OCI-LY7 (cell line): ENCODE results near the gene RCL1.

Source experiments
- CTCF ChIP-seq: fragments of 200-600 bp; sonication (generic); conservative IDR thresholded peaks from 2 replicates; pipeline ENCODE4 v1.5.1; 2014; ENCODE audit warnings: mild to moderate bottlenecking, antibody characterized with exemption, low read length, moderate library complexity, mixed read lengths
- EZH2phosphoT487 ChIP-seq: fragments of 200-600 bp; sonication (generic); IDR thresholded peaks from 2 replicates; pipeline ENCODE4 v1.6.1; 2018; ENCODE audit warnings: low read depth, borderline replicate concordance, mild to moderate bottlenecking, mixed run types, antibody characterized with exemption, low read length, moderate library complexity, mixed read lengths

DNA sequence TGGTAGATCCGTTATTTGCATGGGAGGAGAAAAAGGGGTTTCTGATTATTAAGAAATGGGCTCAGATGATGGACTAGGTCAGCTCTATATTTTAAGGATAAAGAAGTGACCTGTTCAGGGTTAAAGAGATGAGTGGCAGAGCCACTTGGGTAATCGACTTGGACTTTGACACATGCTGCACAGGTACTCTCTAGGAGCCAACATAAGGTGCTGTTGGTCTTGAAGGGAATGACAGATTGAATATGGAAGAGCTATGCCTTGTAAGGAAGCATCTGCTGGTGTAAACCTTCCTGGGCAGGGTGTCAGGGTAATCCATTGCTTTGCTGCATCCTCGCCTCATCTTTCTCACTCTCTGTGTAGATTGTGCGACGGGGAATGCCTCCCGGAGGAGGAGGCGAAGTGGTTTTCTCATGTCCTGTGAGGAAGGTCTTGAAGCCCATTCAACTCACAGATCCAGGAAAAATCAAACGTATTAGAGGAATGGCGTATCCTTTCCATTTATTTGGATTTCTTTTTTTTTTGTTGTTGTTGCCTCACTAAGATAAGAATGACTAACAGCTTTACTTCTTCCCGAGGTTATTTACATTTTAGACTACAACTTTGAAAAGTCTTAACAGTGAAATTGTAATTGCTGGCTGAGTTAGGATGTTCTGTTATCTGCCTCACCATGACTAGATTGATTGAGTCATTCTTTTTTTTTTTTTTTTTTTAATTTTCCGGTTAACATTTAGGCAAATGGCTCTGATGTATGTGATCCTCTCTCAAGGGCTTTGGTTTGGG lies 41.2 kb downstream of the RCL1 start:
- no peak for TF ChIP-seq CTCF
- no peak for TF ChIP-seq EZH2phosphoT487
